Psoas muscle (tissue), 8 donors: ENCODE data around the gene SGMS1. TPM values are rescaled to one million over a fixed set of nuclear protein-coding genes. Genes with fewer than 3 reads are reported as not detected.

Experiments
- ATAC-seq, 4 donors: fragments of 200-7000 bp; cut with Tn5 transposase; one replicate each; pipeline ENCODE4 v1.9.1; 2020; ENCODE audit warnings: moderate library complexity in 3 of 4, mild to moderate bottlenecking in 2 of 4
- DNase-seq, 2 donors: peaks; one replicate each; pipeline ENCODE4 v3.0.0-alpha.2; 2020
- H3K27ac ChIP-seq: fragments of 200-600 bp; one replicate; pipeline ENCODE4 v1.8.0; 2022
- H3K27me3 ChIP-seq, 3 donors: fragments of 200-600 bp in 1 of 3; one replicate each; pipeline versions ENCODE4 v1.6.1 to v1.8.0; 2013 to 2022; ENCODE audit warnings: low read length in 2 of 3, mild to moderate bottlenecking in 2 of 3, moderate library complexity in 1 of 3; ENCODE audit not compliant: insufficient read depth in 3 of 3
- H3K36me3 ChIP-seq, 2 donors: fragments of 200-600 bp in 1 of 2; one replicate each; pipeline versions ENCODE4 v1.6.1 to v1.8.0; 2013 to 2022; ENCODE audit warnings: low read depth in 1 of 2, mild to moderate bottlenecking in 1 of 2, moderate library complexity in 1 of 2; ENCODE audit not compliant: insufficient read depth in 1 of 2
- H3K4me1 ChIP-seq: fragments of 200-600 bp; one replicate; pipeline ENCODE4 v1.8.0; 2022
- H3K4me3 ChIP-seq: fragments of 200-600 bp; one replicate; pipeline ENCODE4 v1.8.0; 2022; ENCODE audit warnings: mild to moderate bottlenecking
- H3K9me3 ChIP-seq: fragments of 200-600 bp; one replicate; pipeline ENCODE4 v1.8.0; 2022
- CTCF ChIP-seq: fragments of 200-600 bp; IDR thresholded peaks from one replicate; pipeline ENCODE4 v1.8.0; 2022; ENCODE audit warnings: antibody characterized with exemption
- WGBS, 3 donors: extraction: QIAGEN DNeasy Blood & Tissue Kit; methylation state at CpG; one replicate each; pipeline versions ENCODE4 v1.1.6 to v1.1.7; 2013; 5-methylcytosine and 5-hydroxymethylcytosine counted together
- intact Hi-C, 2 donors: fragments of 100-400 bp; cut with DNase I; formaldehyde crosslinking; loops; one replicate each; pipeline versions ENCODE4 v1.11.0 to v1.14.2; 2022
- polyA plus RNA-seq, 3 donors: library from polyadenylated mRNA; stranded (reverse); fragments of 200-250 nt; gene quantifications; one replicate each; pipeline ENCODE4 v1.2.3, GENCODE V29; 2013
- total RNA-seq, 4 donors: library from RNA; stranded (reverse); fragmentation: NEBNext Ultra II Directional in 2 of 4; extraction: Animal tissue kit (Norgen Biotek cat#: 25700) in 2 of 4; gene quantifications; one replicate each; pipeline versions ENCODE4 v1.2.1 to v1.2.4, GENCODE V29; 2021 to 2023
- donor health status: healthy with polysubstance abuse.
- donor health status: DM: no; HTN: no; CAD: no; lungs with moderate emphysema.
- donor health status: Bipolar disorder and iron deficiency.
- donor health status: healthy.
- donor health status: DM: yes; HTN: yes; CAD: no.
- donor health status: DM: no; HTN: no; CAD: no.
- donor health status: DM: no; HTN: no; CAD: no.
- donor health status: DM: yes; HTN: yes; CAD: no.

SGMS1 gene
- total and polyA plus RNA-seq, 7 donors: 6.2 to 16.7 (median 11.3) TPM

GRCh38 chr10:50420196-50420595 lies 203.6 kb downstream of the SGMS1 start:
- peaks cover 28% of the 10 kb centered on the region for H3K4me1 ChIP-seq
- intact Hi-C loops: loop anchor here in 1 of 2 donors (5.0 kb wide), 1 partner anchor 202 kb away; the partner anchor contains the start of gene SGMS1
- TF ChIP-seq CTCF: no peak

GRCh38 chr10:50419756-50420155 lies 204.0 kb downstream of the SGMS1 start:
- Histone ChIP-seq H3K4me3 (no peak overlapping the region), H3K27ac (no peak overlapping the region), H3K27me3 (no peaks in the 10 kb centered on the region), H3K36me3 (no peaks in the 10 kb centered on the region), H3K9me3 (no peaks in the 10 kb centered on the region), H3K4me1 (peaks cover 28% of the 10 kb centered on the region)
- 68 to 89% (median 83%) methylated on average over 3 of the region's 3 CpGs for WGBS, 3 donors
- intact Hi-C loops: loop anchor here (2.0 to 10.0 kb wide), 5 partner anchors 82 to 205 kb away; partner anchors contain the start of gene SGMS1 (in 2 of the 2)
- DNase-seq (no peak), ATAC-seq (no peak)
- TF ChIP-seq CTCF: no peak

More at GRCh38 chr10:50420196-50420595, 203.6 kb downstream of the SGMS1 start:
- ATAC-seq: no peak
- DNase-seq: no peak
- no peak overlapping the region for H3K4me3 ChIP-seq
- no peaks in the 10 kb centered on the region for H3K36me3 ChIP-seq
- H3K27ac ChIP-seq: no peak overlapping the region
- WGBS, 3 donors: 91 to 96% (median 94%) methylated on average over 6 of the region's 6 CpGs
- H3K9me3 ChIP-seq: no peaks in the 10 kb centered on the region
- H3K27me3 ChIP-seq: no peaks in the 10 kb centered on the region

GRCh38 chr10:50419091-50419490 lies 204.7 kb downstream of the SGMS1 start:
- intact Hi-C loops: loop anchor here (2.0 to 10.0 kb wide), 4 partner anchors 82 to 206 kb away; partner anchors contain the start of gene SGMS1 (in 1 of the 2)
- H3K4me1 ChIP-seq: peaks cover 28% of the 10 kb centered on the region
- H3K27ac ChIP-seq: no peak overlapping the region
- WGBS, 3 donors: 78 to 84% (median 78%) methylated on average over 3 of the region's 3 CpGs
- H3K27me3 ChIP-seq: no peaks in the 10 kb centered on the region
- H3K9me3 ChIP-seq: no peaks in the 10 kb centered on the region
- no peak for TF ChIP-seq CTCF
- H3K4me3 ChIP-seq: no peak overlapping the region
- ATAC-seq (no peak), DNase-seq (no peak)
- H3K36me3 ChIP-seq: no peaks in the 10 kb centered on the region

GRCh38 chr10:50417886-50418830 lies 205.6 kb downstream of the SGMS1 start:
- Histone ChIP-seq H3K36me3 (no peaks in the 10 kb centered on the region), H3K27ac (peak overlapping the region; percentile 79), H3K4me1 (peaks cover 29% of the 10 kb centered on the region), H3K27me3 (no peaks in the 10 kb centered on the region), H3K9me3 (no peaks in the 10 kb centered on the region), H3K4me3 (peak overlapping the region; percentile 83)
- DNase-seq (peak; percentile 81 to 86), ATAC-seq (peak; percentile 83 to 92 (median 88))
- intact Hi-C loops: loop anchor here (2.0 to 10.0 kb wide), 4 partner anchors 81 to 207 kb away; partner anchors contain the start of gene SGMS1 (in 1 of the 2)
- peak; percentile 14 for TF ChIP-seq CTCF
- WGBS, 3 donors: 1 to 2% (median 2%) methylated on average over 44 to 62 of the region's 62 CpGs
